Measurements from ENCODE around the gene MOGAT2.

DNA sequence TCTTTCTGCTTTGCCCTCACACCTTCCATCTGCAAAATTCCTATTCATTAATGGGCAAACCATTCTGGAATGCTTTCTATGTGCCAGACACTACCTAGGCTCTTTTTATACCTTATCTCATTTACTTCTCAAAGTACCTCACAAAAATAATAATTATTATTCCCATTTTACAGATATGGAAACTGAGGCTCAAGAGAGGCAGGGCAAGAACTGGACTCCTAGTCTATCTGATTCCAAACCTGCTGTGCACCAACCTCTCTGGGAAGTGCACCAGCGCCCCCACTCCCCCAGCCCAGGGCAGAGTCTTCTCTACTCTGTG lies 50.1 kb downstream of the MOGAT2 start:
- no peak for TF ChIP-seq CTCF (IDR thresholded peaks at IDR 0.05; ENCODE audit: low read length)
- TF ChIP-seq EZH2phosphoT487 (IDR thresholded peaks at IDR 0.05; ENCODE audit: low read length): no peak
- TF ChIP-seq EZH2 (optimal IDR thresholded peaks at IDR 0.05; ENCODE audit: low read depth, low read length): no peak

Measured in MM.1S (cell line).